GM19372 (cell line): ENCODE results near the gene DIP2C.

Experiments
- ATAC-seq: cut with Tn5 transposase; IDR thresholded peaks from one replicate; pipeline ENCODE4 v1.9.1; 2021; ENCODE audit warnings: mild to moderate bottlenecking, low read depth, moderate library complexity; ENCODE audit not compliant: unreplicated experiment

DIP2C gene

GRCh38 chr10:508726-509125 lies 180.7 kb downstream of the DIP2C start:
- ATAC-seq: no peak

- no peak for ATAC-seq
Observed at GRCh38 chr10:507908-508444, 181.5 kb downstream of the DIP2C start.

- no peak for ATAC-seq
Observed at GRCh38 chr10:507355-507699, 182.1 kb downstream of the DIP2C start.

- no peak for ATAC-seq
Observed at GRCh38 chr10:506451-507354, 182.8 kb downstream of the DIP2C start.

GRCh38 chr10:505419-505818 lies 184.0 kb downstream of the DIP2C start:
- ATAC-seq: no peak

- ATAC-seq: no peak
Observed at GRCh38 chr10:504806-505205, 184.7 kb downstream of the DIP2C start.

- ATAC-seq: no peak
Observed at GRCh38 chr10:504121-504611, 185.3 kb downstream of the DIP2C start.

GRCh38 chr10:501596-501995 lies 187.9 kb downstream of the DIP2C start:
- ATAC-seq: no peak

- ATAC-seq: no peak
Observed at GRCh38 chr10:500876-501275, 188.6 kb downstream of the DIP2C start.

GRCh38 chr10:499991-500390 lies 189.5 kb downstream of the DIP2C start:
- ATAC-seq: no peak

GRCh38 chr10:498760-499435 lies 190.6 kb downstream of the DIP2C start:
- ATAC-seq: no peak

GRCh38 chr10:497898-498451 lies 191.5 kb downstream of the DIP2C start:
- no peak for ATAC-seq

- no peak for ATAC-seq
Observed at GRCh38 chr10:497289-497688, 192.2 kb downstream of the DIP2C start.

- no peak for ATAC-seq
Observed at GRCh38 chr10:494556-494955, 194.9 kb downstream of the DIP2C start.

- no peak for ATAC-seq
Observed at GRCh38 chr10:494149-494542, 195.3 kb downstream of the DIP2C start.

GRCh38 chr10:493391-494148 lies 195.9 kb downstream of the DIP2C start:
- no peak for ATAC-seq

GRCh38 chr10:492836-493235 lies 196.6 kb downstream of the DIP2C start:
- no peak for ATAC-seq

- no peak for ATAC-seq
Observed at GRCh38 chr10:491667-492424, 197.6 kb downstream of the DIP2C start.

- no peak for ATAC-seq
Observed at GRCh38 chr10:490891-491571, 198.4 kb downstream of the DIP2C start.
